GM13976 (cell line): ENCODE measurements around the gene C9orf43.
"Not testable (repeated sequence)": the region's sequence is repeated elsewhere in the genome, so short reads cannot be mapped to it uniquely, and the experiment has no call there.

Experiments
- DNase-seq: peaks from one replicate; pipeline ENCODE4 v3.0.0; 2012; ENCODE audit warnings: low spot score
- CTCF ChIP-seq: IDR thresholded peaks from 2 replicates; pipeline ENCODE4 v1.5.1; 2012; ENCODE audit warnings: borderline replicate concordance, mild to moderate bottlenecking; ENCODE audit not compliant: insufficient read depth; ENCODE audit errors: extremely low read depth, missing control alignments, control extremely low read depth
- in situ Hi-C: fragments of 300-500 bp; cut with MboI; formaldehyde crosslinking; loops from one replicate; pipeline ENCODE4 v1.12.0; 2022; ENCODE audit warnings: low sequenced_read_pairs, mixed read lengths, inconsistent platforms; ENCODE audit not compliant: unreplicated experiment

C9orf43 gene

DNA sequence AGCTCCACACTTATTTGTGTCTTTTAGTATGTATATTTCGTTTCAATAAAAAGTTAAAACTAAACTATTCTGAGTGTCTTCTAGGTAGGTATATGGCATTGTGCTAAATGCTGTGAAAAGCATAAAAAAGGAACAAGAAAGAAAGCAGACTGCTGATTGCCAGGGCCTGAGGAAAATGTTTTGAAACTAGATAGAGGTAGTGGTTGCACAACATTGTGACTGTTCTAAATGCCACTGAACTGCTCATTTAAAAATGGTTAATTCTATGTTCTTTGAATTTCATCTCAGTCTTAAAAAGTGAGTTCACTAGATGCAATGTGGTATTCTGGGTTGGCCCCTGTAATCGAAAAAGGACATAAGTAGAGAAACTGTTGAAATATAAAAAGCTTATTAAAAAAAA, 6.9 kb upstream of the C9orf43 start:
- no peak for TF ChIP-seq CTCF
- no peak for DNase-seq
- in situ Hi-C loops = no loop called here

DNA sequence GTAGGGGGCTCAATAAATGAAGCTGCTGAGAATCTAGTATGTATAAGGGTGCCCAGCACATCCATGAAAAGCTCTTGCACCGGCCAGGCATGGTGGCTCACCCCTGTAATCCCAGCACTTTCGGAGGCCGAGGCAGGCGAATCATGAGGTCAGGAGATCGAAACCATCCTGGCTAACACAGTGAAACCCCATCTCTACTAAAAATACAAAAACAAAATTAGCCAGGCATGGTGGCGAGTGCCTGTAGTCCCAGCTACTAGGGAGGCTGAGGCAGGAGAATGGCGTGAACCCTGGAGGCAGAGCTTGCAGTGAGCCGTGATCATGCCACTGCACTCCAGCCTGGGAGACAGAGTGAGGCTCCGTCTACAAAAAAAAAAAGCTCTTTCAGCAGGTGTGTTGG, 4.2 kb upstream of the C9orf43 start:
- in situ Hi-C loops = not testable (repeated sequence)

DNA sequence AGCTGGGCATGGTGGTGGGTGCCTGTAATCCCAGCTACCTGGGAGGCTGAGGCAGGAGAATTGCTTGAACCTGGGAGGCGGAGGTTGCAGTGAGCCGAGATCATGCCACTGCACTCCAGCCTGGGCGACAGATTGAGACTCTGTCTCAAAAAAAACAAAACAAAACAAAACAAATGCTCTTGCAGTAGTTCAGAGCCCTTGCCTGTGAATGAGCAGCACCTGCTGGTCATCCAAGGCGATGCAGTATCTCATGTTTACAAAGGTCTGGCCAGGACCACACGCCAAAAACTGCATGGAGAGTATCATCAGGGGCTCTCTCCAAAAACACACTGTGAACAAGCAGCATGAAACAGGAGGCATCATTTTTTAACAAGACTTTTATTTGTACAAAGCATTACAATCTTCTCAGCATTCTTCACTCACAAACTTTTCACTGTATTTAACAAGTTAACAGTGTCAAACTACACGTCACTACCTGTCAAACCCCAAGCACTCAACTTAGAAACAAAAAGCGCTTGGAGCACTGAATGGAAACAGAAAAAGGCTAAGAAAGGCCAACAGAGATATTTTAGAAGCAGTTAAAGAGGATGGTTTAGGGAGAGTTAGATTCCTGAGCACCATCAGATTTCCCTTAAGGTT, 3.6 kb upstream of the C9orf43 start:
- DNase-seq = peak; percentile 56
- in situ Hi-C loops = not testable (repeated sequence)
- TF ChIP-seq CTCF = peak; percentile 95

More for the DNA sequence above, 4.2 kb upstream of the C9orf43 start:
- DNase-seq = not testable (repeated sequence)

DNA sequence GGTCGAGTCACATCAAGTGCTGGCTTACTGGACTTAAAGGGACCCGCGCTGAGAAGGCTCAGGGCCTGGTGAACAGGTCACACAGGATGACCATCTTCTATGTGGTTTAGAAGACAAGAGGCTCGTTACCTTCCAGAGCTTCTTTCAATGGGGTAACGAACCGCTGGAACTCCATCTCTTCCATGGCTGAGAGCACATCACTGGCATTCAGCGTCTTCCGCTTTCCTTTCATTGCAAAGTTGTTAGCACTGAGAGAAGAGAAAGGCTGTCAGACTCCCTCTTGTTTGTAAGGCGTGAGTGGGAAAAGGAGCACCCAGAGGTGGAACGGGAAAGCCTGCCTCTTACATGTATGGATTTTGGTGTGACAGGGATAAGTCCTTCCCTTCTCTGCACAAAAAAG, 1.1 kb upstream of the C9orf43 start:
- TF ChIP-seq CTCF = no peak
- DNase-seq = no peak
- in situ Hi-C loops = no loop called here

DNA sequence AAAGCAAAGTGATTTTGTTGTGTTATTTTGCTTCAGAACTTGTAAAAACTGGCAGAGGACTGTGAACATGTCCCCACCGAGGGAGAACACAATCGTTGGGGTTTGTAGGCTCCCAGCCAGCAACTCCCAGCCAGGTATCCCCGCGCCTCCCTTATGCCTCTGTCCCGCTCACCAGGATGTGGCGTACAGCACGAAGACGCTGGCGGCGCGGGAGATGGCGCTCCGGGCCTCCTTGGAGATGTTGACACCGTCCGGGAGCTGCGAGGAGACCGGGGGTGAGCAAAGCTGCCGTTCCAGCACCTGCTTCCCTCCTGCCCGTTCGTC, 702 bp upstream of the C9orf43 start:
- DNase-seq = no peak
- in situ Hi-C loops = no loop called here
- no peak for TF ChIP-seq CTCF

- no peak for TF ChIP-seq CTCF
- in situ Hi-C loops = no loop called here
- peak; percentile 65 for DNase-seq
These were observed 5.7 kb downstream of the C9orf43 start for GRCh38 chr9:113416149-113416721.

DNA sequence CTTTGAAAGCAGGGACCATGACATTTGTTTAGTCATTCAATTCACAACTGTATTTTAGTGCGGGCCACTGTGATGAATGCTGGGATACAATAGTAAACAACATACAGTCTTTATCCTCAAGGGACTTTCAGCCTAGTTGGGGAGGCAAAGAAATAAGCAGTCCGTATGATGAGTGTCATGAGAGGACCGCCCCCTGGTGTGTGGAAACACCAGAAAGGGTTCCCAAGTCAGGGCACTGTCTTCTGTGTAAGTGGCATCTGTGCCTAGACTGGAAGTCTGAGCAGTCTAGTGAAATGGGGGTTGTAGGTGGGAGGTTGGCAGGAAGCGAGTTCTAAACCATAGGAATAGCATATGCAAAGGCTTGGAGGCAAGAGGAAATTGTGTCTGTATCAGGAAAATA, 6.8 kb downstream of the C9orf43 start:
- TF ChIP-seq CTCF = no peak
- no peak for DNase-seq
- in situ Hi-C loops = no loop called here
